Activated T-cell treated with anti-CD3 and anti-CD28 coated beads, Interleukin-2, amount 50 U/mL, for 4 hours (primary cell): ENCODE data around the gene ZDHHC1. TPM values are rescaled to one million over a fixed set of nuclear protein-coding genes. Genes with fewer than 3 reads are reported as not detected.
A peak's percentile ranks its signal among the peaks of the same experiment; 100 is the strongest.

Experiments
- ATAC-seq, 2 donors: fragments of 200-7000 bp; cut with Tn5 transposase; one replicate each; pipeline ENCODE4 v1.10.0; 2021
- DNase-seq: peaks from one replicate; pipeline ENCODE4 v3.0.0-alpha.2; 2020
- H3K27me3 Mint-ChIP-seq: one replicate; pipeline ENCODE4 v1.8.0; 2021; ENCODE audit warnings: low read depth, mixed read lengths
- H3K36me3 Mint-ChIP-seq: one replicate; pipeline ENCODE4 v1.8.0; 2022; ENCODE audit warnings: mixed read lengths; ENCODE audit not compliant: insufficient read depth
- H3K4me1 Mint-ChIP-seq: one replicate; pipeline ENCODE4 v1.8.0; 2021; ENCODE audit warnings: low read depth, mixed read lengths
- H3K4me3 Mint-ChIP-seq: one replicate; pipeline ENCODE4 v1.8.0; 2021; ENCODE audit warnings: mild to moderate bottlenecking, moderate library complexity, mixed read lengths
- H3K9me3 Mint-ChIP-seq: one replicate; pipeline ENCODE4 v1.8.0; 2021; ENCODE audit warnings: mixed read lengths
- total RNA-seq, 3 donors: library from RNA; stranded (reverse); gene quantifications; one replicate each; pipeline ENCODE4 v1.2.1, GENCODE V29; 2021

ZDHHC1 gene
- total RNA-seq, 3 donors from 2014 or later, result 0.61 to 0.99 (median 0.79) TPM

- ATAC-seq (peak; percentile 79 to 82), DNase-seq (peak; percentile 33)
- Mint-ChIP-seq H3K4me3 (no peak overlapping the region), H3K9me3 (no peaks in the 10 kb centered on the region), H3K27me3 (peaks cover 30% of the 10 kb centered on the region), H3K4me1 (peaks cover 3% of the 10 kb centered on the region), H3K36me3 (no peaks in the 10 kb centered on the region)
Measured at GRCh38 chr16:67399218-67399733, 17.0 kb downstream of the ZDHHC1 start.

DNA sequence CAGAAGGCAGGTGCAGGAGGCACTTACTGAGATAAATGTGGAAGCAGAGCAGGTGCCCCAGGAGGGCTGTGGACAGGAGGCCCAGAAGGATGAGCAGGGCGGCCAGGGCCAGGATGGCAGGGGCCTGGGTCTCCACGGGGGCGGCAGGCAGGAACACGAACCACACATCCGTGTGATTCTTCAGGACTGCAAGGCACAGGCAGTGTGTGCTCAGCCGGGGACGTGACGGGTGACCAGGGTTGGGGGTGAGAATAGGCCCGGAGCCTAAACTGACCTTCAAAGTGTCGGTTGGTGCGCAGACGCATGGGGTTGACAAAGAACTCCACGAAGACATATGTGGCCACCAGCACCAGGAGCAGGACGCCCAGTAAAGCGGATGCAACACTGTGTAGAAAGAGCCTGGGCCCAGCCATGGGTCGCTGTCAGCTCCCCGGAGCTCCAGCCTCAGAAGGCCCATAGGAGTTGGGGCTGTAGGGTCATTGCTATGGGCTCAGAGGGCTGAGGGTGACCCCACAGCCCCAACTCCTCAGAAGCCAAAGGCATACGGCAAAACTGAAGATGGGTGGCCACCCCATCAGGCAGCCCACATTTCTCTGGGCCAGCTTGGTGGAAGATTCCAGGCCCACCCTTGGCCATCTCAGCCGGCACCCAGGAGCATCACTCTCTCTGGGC, 17.6 kb downstream of the ZDHHC1 start:
- no peak overlapping the region for H3K4me3 Mint-ChIP-seq
- ATAC-seq (no peak), DNase-seq (no peak)
- H3K27me3 Mint-ChIP-seq, result peaks cover 36% of the 10 kb centered on the region
- peaks cover 8% of the 10 kb centered on the region for H3K4me1 Mint-ChIP-seq
- H3K36me3 Mint-ChIP-seq, result no peaks in the 10 kb centered on the region
- no peaks in the 10 kb centered on the region for H3K9me3 Mint-ChIP-seq

DNA sequence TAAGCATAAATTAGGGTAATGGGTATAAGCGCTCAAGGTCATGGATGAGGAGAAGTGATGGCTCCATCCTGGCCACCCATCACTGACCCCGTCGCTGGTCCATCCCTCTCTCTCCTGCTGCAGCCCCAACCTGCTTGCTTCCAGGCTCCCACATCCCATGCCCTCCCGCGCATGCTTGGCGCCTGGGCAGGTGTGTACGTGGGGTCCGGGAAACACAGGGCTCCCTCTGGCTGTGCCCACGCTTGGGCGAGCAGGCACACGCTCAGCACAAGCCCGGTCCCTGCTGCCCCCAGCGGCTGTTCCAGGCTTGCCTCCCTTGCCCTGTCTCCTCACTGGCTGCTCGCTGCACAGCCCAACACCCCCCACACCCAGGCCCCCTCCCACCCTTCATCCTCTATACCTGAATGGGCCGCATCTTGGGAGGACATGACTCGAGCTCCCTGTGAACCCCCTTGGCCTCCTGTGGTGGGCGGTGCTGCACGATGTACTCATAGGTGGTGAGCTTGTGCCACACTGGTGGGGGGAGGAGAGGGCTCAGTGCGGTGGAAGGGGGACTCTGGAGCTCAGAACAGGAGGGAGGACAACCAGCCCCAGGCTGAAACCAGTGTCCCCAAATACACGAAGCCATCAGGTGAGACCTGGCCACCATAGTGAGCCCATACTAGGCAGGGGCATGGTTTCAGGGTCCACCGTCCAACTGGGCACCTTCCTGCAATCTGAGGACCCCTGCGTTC, 18.3 kb downstream of the ZDHHC1 start:
- no peaks in the 10 kb centered on the region for H3K9me3 Mint-ChIP-seq
- H3K4me3 Mint-ChIP-seq, result no peak overlapping the region
- peaks cover 35% of the 10 kb centered on the region for H3K27me3 Mint-ChIP-seq
- no peak for ATAC-seq
- H3K36me3 Mint-ChIP-seq, result no peaks in the 10 kb centered on the region
- H3K4me1 Mint-ChIP-seq, result peaks cover 10% of the 10 kb centered on the region
- no peak for DNase-seq

- ATAC-seq, result no peak
- DNase-seq, result no peak
- H3K9me3 Mint-ChIP-seq, result no peaks in the 10 kb centered on the region
- peaks cover 36% of the 10 kb centered on the region for H3K27me3 Mint-ChIP-seq
- H3K36me3 Mint-ChIP-seq, result no peaks in the 10 kb centered on the region
- peaks cover 10% of the 10 kb centered on the region for H3K4me1 Mint-ChIP-seq
- no peak overlapping the region for H3K4me3 Mint-ChIP-seq
Measured at GRCh38 chr16:67397036-67397801, 19.1 kb downstream of the ZDHHC1 start.

DNA sequence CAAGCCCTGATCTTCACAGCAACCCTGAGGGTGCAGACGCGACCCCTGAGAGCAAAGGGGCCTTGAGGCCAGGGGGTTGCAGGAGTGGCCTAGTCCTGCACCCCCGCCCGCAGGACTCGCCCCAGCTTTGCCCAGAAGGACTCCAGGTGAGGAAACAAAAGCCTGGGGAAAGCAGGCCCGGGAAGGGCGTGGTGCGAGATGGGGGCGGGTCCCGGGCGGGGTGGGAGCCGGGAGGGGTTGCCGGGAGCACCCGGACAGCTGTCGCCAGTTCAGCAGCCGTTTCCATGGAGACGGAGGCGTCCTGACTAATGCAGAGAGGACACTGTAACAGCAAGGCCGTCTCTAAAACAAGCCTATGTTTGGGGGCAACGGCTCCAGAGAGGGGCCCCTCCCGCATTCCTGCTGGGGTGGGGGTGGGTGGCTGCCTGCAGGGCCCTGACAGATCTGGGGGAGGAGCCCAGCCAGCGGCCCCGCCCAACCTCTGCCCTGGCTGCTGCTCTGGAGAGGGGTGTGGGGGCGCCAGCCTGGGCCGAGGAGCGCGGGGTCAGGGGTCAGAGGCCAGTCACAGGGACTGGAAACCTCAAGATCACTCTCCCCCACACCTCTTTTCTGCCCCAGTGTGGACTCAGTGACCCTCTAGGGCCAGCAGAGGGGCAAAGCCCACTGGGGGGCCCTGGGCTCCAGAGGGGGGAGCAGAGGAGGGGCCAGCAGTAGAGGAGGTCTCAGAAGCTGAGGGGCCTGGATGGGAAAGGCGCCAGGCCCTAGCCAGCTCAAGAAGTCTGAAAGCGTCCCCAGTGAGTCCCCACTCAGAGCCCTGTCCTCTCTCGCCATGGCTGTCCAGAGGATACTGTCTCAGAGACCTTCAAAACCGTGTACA, 19.9 kb downstream of the ZDHHC1 start:
- Mint-ChIP-seq H3K4me3 (no peak overlapping the region), H3K27me3 (peaks cover 40% of the 10 kb centered on the region), H3K4me1 (peaks cover 10% of the 10 kb centered on the region), H3K36me3 (no peaks in the 10 kb centered on the region), H3K9me3 (no peaks in the 10 kb centered on the region)
- DNase-seq, result no peak
- ATAC-seq, result no peak

DNA sequence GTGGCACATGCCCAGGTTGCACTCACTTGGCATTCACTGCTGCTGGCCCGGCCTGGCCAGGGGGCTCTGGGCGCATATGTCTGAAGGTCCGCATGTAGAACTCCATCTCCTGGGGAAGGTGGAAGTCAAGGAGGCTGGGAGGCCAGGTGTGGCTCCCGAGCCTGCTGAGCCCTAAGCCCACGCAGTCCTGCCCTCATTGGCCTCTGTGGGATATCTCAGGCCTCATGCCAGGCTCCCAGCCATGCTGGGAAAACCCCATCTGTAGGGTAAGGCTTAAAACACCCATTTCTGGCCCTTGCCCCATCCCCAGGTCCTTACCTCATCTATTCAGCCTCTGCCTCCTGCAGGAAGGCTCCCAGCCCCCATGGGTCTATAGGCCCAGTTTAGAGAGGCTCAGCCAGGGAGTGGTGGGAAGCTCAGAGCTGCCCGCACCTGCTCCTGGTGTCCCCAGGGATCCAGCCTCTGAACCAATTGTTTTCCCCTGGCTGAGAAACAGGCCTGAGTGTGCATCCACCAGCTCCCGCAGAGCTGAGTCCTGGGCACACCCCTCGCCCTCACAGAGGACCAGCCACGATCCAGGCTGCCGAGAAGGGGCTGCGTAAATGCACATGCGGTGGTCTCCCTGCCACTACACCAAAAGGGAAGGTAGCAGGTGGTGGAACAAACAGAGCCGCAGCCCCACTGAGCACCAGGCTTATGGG, 20.7 kb downstream of the ZDHHC1 start:
- Mint-ChIP-seq H3K36me3 (no peaks in the 10 kb centered on the region), H3K27me3 (peaks cover 41% of the 10 kb centered on the region), H3K4me3 (no peak overlapping the region), H3K4me1 (peaks cover 10% of the 10 kb centered on the region), H3K9me3 (no peaks in the 10 kb centered on the region)
- ATAC-seq (no peak), DNase-seq (no peak)

DNA sequence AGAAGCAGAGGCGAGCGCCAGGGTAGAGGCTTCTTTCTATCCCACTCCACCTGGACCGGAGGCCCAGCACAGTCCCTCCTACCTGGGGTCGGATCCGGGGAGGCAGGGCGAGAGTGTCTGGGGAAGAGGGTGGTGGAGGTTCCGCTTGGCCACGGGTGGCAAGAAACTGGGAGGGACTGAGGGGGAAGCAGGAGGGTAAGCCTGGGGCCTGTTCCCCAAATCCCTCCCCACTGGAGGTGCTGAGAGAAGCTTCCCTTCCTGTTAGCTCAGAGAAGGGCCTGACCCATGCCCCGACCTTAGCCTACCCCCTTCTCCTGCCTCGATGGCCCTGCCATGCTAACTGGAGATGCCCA, 21.2 kb downstream of the ZDHHC1 start:
- H3K9me3 Mint-ChIP-seq, result no peaks in the 10 kb centered on the region
- ATAC-seq (no peak), DNase-seq (no peak)
- H3K36me3 Mint-ChIP-seq, result no peaks in the 10 kb centered on the region
- no peak overlapping the region for H3K4me3 Mint-ChIP-seq
- H3K4me1 Mint-ChIP-seq, result peaks cover 10% of the 10 kb centered on the region
- H3K27me3 Mint-ChIP-seq, result peaks cover 41% of the 10 kb centered on the region

GRCh38 chr16:67394155-67395104, 21.8 kb downstream of the ZDHHC1 start:
- peak in 1 of 2 donors; percentile 5 for ATAC-seq
- Mint-ChIP-seq H3K27me3 (peaks cover 41% of the 10 kb centered on the region), H3K4me1 (peaks cover 10% of the 10 kb centered on the region), H3K4me3 (peak overlapping the region; percentile 67), H3K9me3 (no peaks in the 10 kb centered on the region), H3K36me3 (no peaks in the 10 kb centered on the region)
- DNase-seq, result no peak

- ATAC-seq, result peak; percentile 22 to 32
- no peak for DNase-seq
- H3K27me3 Mint-ChIP-seq, result peaks cover 41% of the 10 kb centered on the region
- no peaks in the 10 kb centered on the region for H3K9me3 Mint-ChIP-seq
- peak overlapping the region; percentile 67 for H3K4me3 Mint-ChIP-seq
- H3K4me1 Mint-ChIP-seq, result peaks cover 10% of the 10 kb centered on the region
- no peaks in the 10 kb centered on the region for H3K36me3 Mint-ChIP-seq
Measured at GRCh38 chr16:67393788-67394154, 22.5 kb downstream of the ZDHHC1 start.

DNA sequence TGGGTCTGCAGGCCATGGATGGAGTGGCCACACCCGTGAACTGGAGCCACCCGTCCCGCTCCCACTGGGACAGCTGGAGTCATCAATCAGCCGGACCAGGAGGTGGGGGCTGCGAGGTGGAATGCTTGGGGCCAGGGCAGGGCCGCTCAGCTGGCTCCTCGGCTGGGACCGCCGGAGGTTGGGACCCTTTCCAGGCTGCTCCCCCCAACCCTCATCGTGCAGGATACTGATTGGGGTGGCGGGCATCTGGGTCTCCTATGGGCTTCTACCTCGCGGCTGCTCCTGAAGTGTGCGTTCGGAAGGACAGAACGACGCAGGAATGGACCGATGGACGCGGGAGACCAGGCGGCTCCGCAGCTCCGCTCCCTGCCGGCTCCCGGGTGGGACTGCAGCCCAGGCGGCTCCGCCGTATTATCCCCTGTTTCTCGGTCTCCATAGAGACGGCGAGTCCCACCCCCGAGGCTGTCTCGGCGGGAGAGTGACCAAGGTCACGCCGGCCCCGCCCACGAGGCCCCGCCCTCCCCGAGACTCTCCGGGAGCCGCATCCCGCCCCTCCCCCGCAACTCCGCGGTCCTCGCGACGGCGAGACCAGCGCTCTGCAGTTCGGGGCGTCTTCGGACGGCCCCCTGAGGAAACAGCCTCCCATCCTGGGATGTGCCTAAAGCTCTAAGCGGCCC, 23.0 kb downstream of the ZDHHC1 start, which contains the start of gene TPPP3:
Gene TPPP3 (minus strand): TSS at position 388 of the 677 bp plus-strand sequence. CDS start 2,387 bp downstream, outside the sequence.
- Mint-ChIP-seq H3K4me3 (peak within 1 kb of the TSS; percentile 67), H3K4me1 (peaks cover 10% of the 10 kb centered on the region)
- ATAC-seq, result peak; percentile 53 to 69

GRCh38 chr16:67392301-67393059, 23.8 kb downstream of the ZDHHC1 start:
- DNase-seq, result no peak
- H3K36me3 Mint-ChIP-seq, result no peaks in the 10 kb centered on the region
- no peaks in the 10 kb centered on the region for H3K9me3 Mint-ChIP-seq
- peaks cover 10% of the 10 kb centered on the region for H3K4me1 Mint-ChIP-seq
- no peak overlapping the region for H3K4me3 Mint-ChIP-seq
- H3K27me3 Mint-ChIP-seq, result peaks cover 37% of the 10 kb centered on the region
- ATAC-seq, result no peak

More for the DNA sequence above, 23.0 kb downstream of the ZDHHC1 start, which contains the start of gene TPPP3:
- H3K36me3 Mint-ChIP-seq, result no peaks in the 10 kb centered on the region
- DNase-seq, result no peak
- H3K27me3 Mint-ChIP-seq, result peaks cover 39% of the 10 kb centered on the region
- H3K9me3 Mint-ChIP-seq, result no peaks in the 10 kb centered on the region
